Activated CD8-positive, alpha-beta memory T cell treated with anti-CD3 and anti-CD28 coated beads for 36 hours (primary cell): ENCODE data around the gene STRBP. TPM values are rescaled to one million over a fixed set of nuclear protein-coding genes. Genes with fewer than 3 reads are reported as not detected.

ENCODE experiments used
- CTCF ChIA-PET: fragments of 350-600 bp; sonication (Branson Sonifier 250); formaldehyde crosslinking; loops from one replicate; lab custom pipeline; 2021; ENCODE audit warnings: antibody characterized with exemption; lab: Charles Lee
- POLR2A ChIA-PET: fragments of 350-600 bp; sonication (Branson Sonifier 250); formaldehyde crosslinking; loops from one replicate; lab custom pipeline; 2021; ENCODE audit warnings: antibody characterized with exemption; lab: Charles Lee
- total RNA-seq, 2 experiments: library from RNA; stranded (reverse); gene quantifications; one replicate each; pipeline ENCODE4 v1.2.3, GENCODE V29; 2021

The STRBP gene
- total RNA-seq, 2 experiments from 2014 or later: 42.2 to 44.2 TPM

GRCh38 chr9:123169926-123170325 is 98.5 kb downstream of the STRBP start:
- ChIA-PET CTCF (no interaction called here), POLR2A (no interaction called here)

- ChIA-PET POLR2A (no interaction called here), CTCF (interaction anchor here (0.8 kb wide), 1 partner anchor 245 kb away, joined by 3 read pairs; no protein-coding TSS in a partner anchor)
These were observed 99.8 kb downstream of the STRBP start for GRCh38 chr9:123168586-123168985.

- POLR2A ChIA-PET: no interaction called here
- CTCF ChIA-PET: no interaction called here
These were observed 100.9 kb downstream of the STRBP start for GRCh38 chr9:123167474-123167873.

GRCh38 chr9:123165813-123166212 is 102.6 kb downstream of the STRBP start:
- POLR2A ChIA-PET: no interaction called here
- CTCF ChIA-PET: interaction anchor here (0.6 kb wide), 1 partner anchor 139 kb away, joined by 6 read pairs; no protein-coding TSS in a partner anchor

- CTCF ChIA-PET: no interaction called here
- POLR2A ChIA-PET: no interaction called here
These were observed 104.1 kb downstream of the STRBP start for GRCh38 chr9:123164285-123164684.

GRCh38 chr9:123162791-123163345 is 105.5 kb downstream of the STRBP start:
- ChIA-PET POLR2A (no interaction called here), CTCF (interaction anchor here (0.6 kb wide), 1 partner anchor 1279 kb away, joined by 4 read pairs; no protein-coding TSS in a partner anchor)

GRCh38 chr9:123162360-123162759 is 106.0 kb downstream of the STRBP start:
- POLR2A ChIA-PET: no interaction called here
- CTCF ChIA-PET: no interaction called here

GRCh38 chr9:123157221-123157620 is 111.2 kb downstream of the STRBP start:
- CTCF ChIA-PET: no interaction called here
- POLR2A ChIA-PET: no interaction called here

GRCh38 chr9:123150708-123151503 is 117.5 kb downstream of the STRBP start:
- CTCF ChIA-PET: no interaction called here
- POLR2A ChIA-PET: no interaction called here

GRCh38 chr9:123149067-123149466 is 119.3 kb downstream of the STRBP start:
- ChIA-PET POLR2A (no interaction called here), CTCF (no interaction called here)

GRCh38 chr9:123138163-123138562 is 130.2 kb downstream of the STRBP start:
- POLR2A ChIA-PET: no interaction called here
- CTCF ChIA-PET: no interaction called here

GRCh38 chr9:123135430-123135829 is 133.0 kb downstream of the STRBP start:
- ChIA-PET POLR2A (no interaction called here), CTCF (no interaction called here)

GRCh38 chr9:123132696-123133095 is 135.7 kb downstream of the STRBP start:
- POLR2A ChIA-PET: no interaction called here
- CTCF ChIA-PET: no interaction called here

- POLR2A ChIA-PET: no interaction called here
- CTCF ChIA-PET: no interaction called here
These were observed 136.4 kb downstream of the STRBP start for GRCh38 chr9:123131993-123132392.

GRCh38 chr9:123131258-123131657 is 137.1 kb downstream of the STRBP start:
- CTCF ChIA-PET: no interaction called here
- POLR2A ChIA-PET: no interaction called here

- POLR2A ChIA-PET: no interaction called here
- CTCF ChIA-PET: no interaction called here
These were observed 139.0 kb downstream of the STRBP start for GRCh38 chr9:123129423-123129822.

- POLR2A ChIA-PET: no interaction called here
- CTCF ChIA-PET: no interaction called here
These were observed 139.8 kb downstream of the STRBP start for GRCh38 chr9:123128591-123128990.

GRCh38 chr9:123127512-123128075 is 140.8 kb downstream of the STRBP start:
- POLR2A ChIA-PET: no interaction called here
- CTCF ChIA-PET: no interaction called here

- ChIA-PET POLR2A (interaction anchor here (1.1 kb wide), 1 partner anchor 14 kb away, joined by 3 read pairs; no protein-coding TSS in a partner anchor), CTCF (interaction anchor here (0.7 kb wide), 1 partner anchor 152 kb away, joined by 3 read pairs; no protein-coding TSS in a partner anchor)
These were observed 146.9 kb downstream of the STRBP start for GRCh38 chr9:123121457-123121856.

GRCh38 chr9:123120953-123121352 is 147.4 kb downstream of the STRBP start:
- CTCF ChIA-PET: interaction anchor here (0.7 kb wide), 1 partner anchor 153 kb away, joined by 3 read pairs; no protein-coding TSS in a partner anchor
- POLR2A ChIA-PET: no interaction called here
